HepG2 (cell line): ENCODE data around the gene TNFSF13. TPM values are rescaled to one million over a fixed set of nuclear protein-coding genes. Genes with fewer than 3 reads are reported as not detected.

Source experiments
- ARNT ChIP-seq: fragments of 450-650 bp; IDR thresholded peaks from 2 replicates; pipeline ENCODE4 v1.6.1; 2017
- CBFB ChIP-seq: sonication (generic); formaldehyde crosslinking; IDR thresholded peaks from 2 replicates; pipeline ENCODE4 v1.4.0; 2020; ENCODE audit warnings: missing genetic modification reagents
- CBX5 ChIP-seq: sonication (generic); formaldehyde crosslinking; IDR thresholded peaks from 2 replicates; pipeline ENCODE4 v1.4.0; 2020; ENCODE audit warnings: missing genetic modification reagents, borderline replicate concordance
- FOXM1 ChIP-seq: sonication (generic); formaldehyde crosslinking; IDR thresholded peaks from 2 replicates; pipeline ENCODE4 v1.5.0; 2020; ENCODE audit warnings: missing genetic modification reagents
- HINFP ChIP-seq: sonication (generic); formaldehyde crosslinking; IDR thresholded peaks from 2 replicates; pipeline ENCODE4 v1.4.0; 2020; ENCODE audit warnings: low read depth, mild to moderate bottlenecking, missing genetic modification reagents
- MLX ChIP-seq: IDR thresholded peaks from 2 replicates; pipeline ENCODE4 v1.6.1; 2016
- NFE2L2 ChIP-seq: fragments of 150-350 bp; IDR thresholded peaks from 2 replicates; pipeline ENCODE4 v1.6.1; 2014; ENCODE audit warnings: low read length
- NFIC ChIP-seq: IDR thresholded peaks from 2 replicates; pipeline ENCODE4 v1.6.1; 2012; ENCODE audit warnings: mild to moderate bottlenecking, low read length, inconsistent platforms
- PRPF4 ChIP-seq: fragments of 200-400 bp; formaldehyde crosslinking; IDR thresholded peaks from 2 replicates; pipeline ENCODE4 v1.6.1; 2016; ENCODE audit warnings: low read length, low read depth; ENCODE audit not compliant: poor library complexity, severe bottlenecking
- SAFB2 ChIP-seq: sonication (generic); formaldehyde crosslinking; IDR thresholded peaks from 2 replicates; pipeline ENCODE4 v1.5.1; 2020; ENCODE audit warnings: missing genetic modification reagents, low read depth, mild to moderate bottlenecking, borderline replicate concordance
- SNAPC4 ChIP-seq: sonication (generic); formaldehyde crosslinking; IDR thresholded peaks from 2 replicates; pipeline ENCODE4 v1.4.0; 2020; ENCODE audit warnings: mild to moderate bottlenecking, missing genetic modification reagents
- SRSF4 ChIP-seq: fragments of 200-400 bp; formaldehyde crosslinking; IDR thresholded peaks from one replicate; pipeline ENCODE4 v1.6.1; 2018; ENCODE audit warnings: mild to moderate bottlenecking, low read depth, low read length, moderate library complexity; ENCODE audit not compliant: poor library complexity, severe bottlenecking
- TBX3 ChIP-seq: fragments of 450-650 bp; IDR thresholded peaks from 2 replicates; pipeline ENCODE4 v1.6.1; 2017; ENCODE audit warnings: antibody characterized with exemption, mild to moderate bottlenecking, inconsistent platforms, borderline replicate concordance
- TCF7 ChIP-seq: sonication (generic); IDR thresholded peaks from 2 replicates; pipeline ENCODE4 v1.6.1; 2016; ENCODE audit warnings: antibody characterized with exemption, low read depth
- ZBED4 ChIP-seq: sonication (generic); formaldehyde crosslinking; IDR thresholded peaks from 2 replicates; pipeline ENCODE4 v1.4.0; 2020; ENCODE audit warnings: missing genetic modification reagents, borderline replicate concordance
- ZC3H13 ChIP-seq: sonication (generic); formaldehyde crosslinking; IDR thresholded peaks from 2 replicates; pipeline ENCODE4 v1.8.1; 2023; ENCODE audit warnings: mild to moderate bottlenecking, missing genetic modification reagents, moderate library complexity
- ZFP37 ChIP-seq: sonication (generic); formaldehyde crosslinking; IDR thresholded peaks from 2 replicates; pipeline ENCODE4 v1.4.0; 2020; ENCODE audit warnings: missing genetic modification reagents, borderline replicate concordance
- ZNF251 ChIP-seq: sonication (generic); formaldehyde crosslinking; IDR thresholded peaks from 2 replicates; pipeline ENCODE4 v1.9.0; 2021; ENCODE audit warnings: mild to moderate bottlenecking, missing genetic modification reagents
- ZNF737 ChIP-seq: sonication (generic); formaldehyde crosslinking; IDR thresholded peaks from 2 replicates; pipeline ENCODE4 v1.5.0; 2020; ENCODE audit warnings: missing genetic modification reagents, mild to moderate bottlenecking, borderline replicate concordance
- polyA plus RNA-seq, 8 experiments: library from polyadenylated mRNA; depleted of rRNA in 3 of 8; stranded (reverse) in 7 of 8; unstranded in 1 of 8; fragments of >200 nt; fragmentation: Illumina TruSeq in 4 of 8; extraction: Trizol in 4 of 8; gene quantifications; 2 replicates each; pipeline versions ENCODE4 v1.2.1 to v1.2.3, GENCODE V29; 2011 to 2016; ENCODE audit warnings: low read depth in 4 of 8, missing spikeins in 1 of 8, mixed read lengths in 1 of 8; ENCODE audit not compliant: insufficient read depth in 1 of 8
- total RNA-seq, 5 experiments: library from RNA; depleted of rRNA; stranded (reverse); fragments of >200 nt; fragmentation: Illumina TruSeq; extraction: Trizol; gene quantifications; 2 replicates each; pipeline ENCODE4 v1.2.3, GENCODE V29; 2016; ENCODE audit warnings: low read depth in 1 of 5

TNFSF13 gene
- total and polyA plus RNA-seq, 2 of the 13 experiments (the other 11 are each of a cell fraction or from before 2014, with no cell fraction given) = 2.5 to 3.3 TPM

- TF ChIP-seq CBFB (CRISPR knock-in tag) (peak; percentile 81; the same call in 1 of the 2 replicates), ZNF251 (CRISPR knock-in tag) (no peak), PRPF4 (no peak), MLX (CRISPR knock-in tag) (no peak), FOXM1 (0 out of 2 replicates have a peak, but pooled peaks have one; percentile 32), SAFB2 (CRISPR knock-in tag) (peak; percentile 56), TCF7 (no peak), NFE2L2 (no peak), ZC3H13 (CRISPR knock-in tag) (no peak; the same call in 1 of the 2 replicates), HINFP (0 out of 2 replicates have a peak, but pooled peaks have one; percentile 11), ARNT (no peak), ZFP37 (CRISPR knock-in tag) (peak; percentile 16; the same call in 1 of the 2 replicates), TBX3 (0 out of 2 replicates have a peak, but pooled peaks have one; percentile 5), NFIC (0 out of 2 replicates have a peak, but pooled peaks have one; percentile 24), SNAPC4 (CRISPR knock-in tag) (no peak), CBX5 (CRISPR knock-in tag) (no peak), ZNF737 (no peak), SRSF4 (no peak), ZBED4 (CRISPR knock-in tag) (no peak)
These were observed 14.2 kb downstream of the TNFSF13 start (continued) for GRCh38 chr17:7572588-7573323.
